Fibroblast of lung (primary cell): ENCODE results near the gene ANKRD13B. TPM values are rescaled to one million over a fixed set of nuclear protein-coding genes. Genes with fewer than 3 reads are reported as not detected.

Experiments
- DNase-seq, 2 donors: peaks; one replicate each; pipeline versions ENCODE4 v3.0.0 to v3.0.0-alpha.2; 2010; ENCODE audit warnings: low read depth in 2 of 2
- H2AFZ ChIP-seq: 2 replicates; pipeline ENCODE4 v1.5.1; 2012; ENCODE audit warnings: low read length, control low read depth, inconsistent platforms
- H3K27ac ChIP-seq: 2 replicates; pipeline ENCODE4 v1.5.1; 2011; ENCODE audit warnings: low read length, control low read depth; ENCODE audit not compliant: insufficient read depth
- H3K27me3 ChIP-seq: 2 replicates; pipeline ENCODE4 v1.5.1; 2011; ENCODE audit warnings: mild to moderate bottlenecking, low read length; ENCODE audit not compliant: control insufficient read depth, insufficient read depth
- H3K36me3 ChIP-seq: 2 replicates; pipeline ENCODE4 v1.5.1; 2011; ENCODE audit warnings: low read length; ENCODE audit not compliant: control insufficient read depth, insufficient read depth
- H3K4me1 ChIP-seq: 2 replicates; pipeline ENCODE4 v1.5.1; 2011; ENCODE audit warnings: low read length; ENCODE audit not compliant: control insufficient read depth, insufficient read depth; ENCODE audit errors: extremely low read depth
- H3K4me2 ChIP-seq: 2 replicates; pipeline ENCODE4 v1.5.1; 2011; ENCODE audit warnings: low read length, control low read depth; ENCODE audit not compliant: insufficient read depth; ENCODE audit errors: extremely low read depth
- H3K4me3 ChIP-seq, 4 experiments: fragments of 200-600 bp in 1 of 4; sonication (generic) in 1 of 4; replicated peaks in 1 of 4; 2 replicates each; pipeline ENCODE4 v1.5.1; 2011 to 2016; ENCODE audit warnings: low read length in 4 of 4, low read depth in 3 of 4, mild to moderate bottlenecking in 3 of 4, control low read depth in 2 of 4, inconsistent platforms in 1 of 4, mixed read lengths in 1 of 4; ENCODE audit not compliant: insufficient read depth in 1 of 4; ENCODE audit errors: control extremely low read depth in 1 of 4
- H3K79me2 ChIP-seq: 2 replicates; pipeline ENCODE4 v1.5.1; 2012; ENCODE audit warnings: mild to moderate bottlenecking, low read length, inconsistent platforms; ENCODE audit not compliant: control insufficient read depth, insufficient read depth
- H3K9ac ChIP-seq: 2 replicates; pipeline ENCODE4 v1.5.1; 2011; ENCODE audit warnings: mild to moderate bottlenecking, low read length, control low read depth; ENCODE audit not compliant: insufficient read depth
- H3K9me3 ChIP-seq: 2 replicates; pipeline ENCODE4 v1.5.1; 2012; ENCODE audit warnings: low read depth, low read length; ENCODE audit not compliant: control insufficient read depth, insufficient read depth
- H4K20me1 ChIP-seq: 2 replicates; pipeline ENCODE4 v1.5.1; 2011; ENCODE audit warnings: low read length; ENCODE audit not compliant: control insufficient read depth, insufficient read depth; ENCODE audit errors: extremely low read depth
- EZH2 ChIP-seq: IDR thresholded peaks from 2 replicates; pipeline ENCODE4 v1.5.1; 2012; ENCODE audit warnings: low read length, control low read depth, mild to moderate bottlenecking; ENCODE audit errors: missing control alignments
- polyA plus RNA-seq, 2 donors: library from polyadenylated mRNA; depleted of rRNA in 1 of 2; stranded (reverse) in 1 of 2; unstranded in 1 of 2; fragments of >200 nt; gene quantifications; 2 replicates each; pipeline ENCODE4 v1.2.1, GENCODE V29; 2011 to 2012; ENCODE audit warnings: missing spikeins in 1 of 2
- total RNA-seq: library from RNA; depleted of rRNA; stranded (reverse); fragments of >200 nt; gene quantifications from 2 replicates; pipeline ENCODE4 v1.2.1, GENCODE V29; 2014
- TF ChIP-seq, protein P1 (sequence below), 2 donors: IDR thresholded peaks in 1 of 2; conservative IDR thresholded peaks in 1 of 2; 1 replicate in 1 of 2; 2 replicates in 1 of 2; pipeline ENCODE4 v1.5.1; 2011 to 2012; ENCODE audit warnings: low read length in 2 of 2, control low read depth in 1 of 2, inconsistent platforms in 1 of 2, low read depth in 1 of 2, mild to moderate bottlenecking in 1 of 2

The ANKRD13B gene
- total and polyA plus RNA-seq, 2 donors (not counting 1 experiment from before 2014, with no cell fraction given), result 1.4 to 6.3 TPM

GRCh38 chr17:29619251-29619650 lies 26.3 kb downstream of the ANKRD13B start:
- H3K4me2 ChIP-seq, result no peak overlapping the region
- no peaks in the 10 kb centered on the region for H3K9me3 ChIP-seq
- H3K4me1 ChIP-seq, result peaks cover 23% of the 10 kb centered on the region
- H2AFZ ChIP-seq, result no peak overlapping the region
- TF ChIP-seq EZH2, result no peak
- TF ChIP-seq, protein P1, sequence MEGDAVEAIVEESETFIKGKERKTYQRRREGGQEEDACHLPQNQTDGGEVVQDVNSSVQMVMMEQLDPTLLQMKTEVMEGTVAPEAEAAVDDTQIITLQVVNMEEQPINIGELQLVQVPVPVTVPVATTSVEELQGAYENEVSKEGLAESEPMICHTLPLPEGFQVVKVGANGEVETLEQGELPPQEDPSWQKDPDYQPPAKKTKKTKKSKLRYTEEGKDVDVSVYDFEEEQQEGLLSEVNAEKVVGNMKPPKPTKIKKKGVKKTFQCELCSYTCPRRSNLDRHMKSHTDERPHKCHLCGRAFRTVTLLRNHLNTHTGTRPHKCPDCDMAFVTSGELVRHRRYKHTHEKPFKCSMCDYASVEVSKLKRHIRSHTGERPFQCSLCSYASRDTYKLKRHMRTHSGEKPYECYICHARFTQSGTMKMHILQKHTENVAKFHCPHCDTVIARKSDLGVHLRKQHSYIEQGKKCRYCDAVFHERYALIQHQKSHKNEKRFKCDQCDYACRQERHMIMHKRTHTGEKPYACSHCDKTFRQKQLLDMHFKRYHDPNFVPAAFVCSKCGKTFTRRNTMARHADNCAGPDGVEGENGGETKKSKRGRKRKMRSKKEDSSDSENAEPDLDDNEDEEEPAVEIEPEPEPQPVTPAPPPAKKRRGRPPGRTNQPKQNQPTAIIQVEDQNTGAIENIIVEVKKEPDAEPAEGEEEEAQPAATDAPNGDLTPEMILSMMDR (conservative IDR thresholded peaks at IDR 0.05 in 1 of 2, IDR thresholded peaks at IDR 0.05 in 1 of 2; ENCODE audit: low read depth in 1 of 2, low read length in 2 of 2), result peak in 1 of 2 donors; percentile 38
- H3K27me3 ChIP-seq, result no peaks in the 10 kb centered on the region
- H3K4me3 ChIP-seq, result no peak overlapping the region
- no peak overlapping the region for H3K9ac ChIP-seq
- DNase-seq, result peak; percentile 24 to 59
- H3K79me2 ChIP-seq, result no peaks in the 10 kb centered on the region
- H3K36me3 ChIP-seq, result no peaks in the 10 kb centered on the region
- H4K20me1 ChIP-seq, result no peaks in the 10 kb centered on the region
- no peak overlapping the region for H3K27ac ChIP-seq

- Histone ChIP-seq H3K79me2 (no peaks in the 10 kb centered on the region), H3K4me1 (peaks cover 22% of the 10 kb centered on the region), H3K9me3 (no peaks in the 10 kb centered on the region), H3K4me2 (no peak overlapping the region), H3K36me3 (no peaks in the 10 kb centered on the region), H4K20me1 (no peaks in the 10 kb centered on the region), H3K9ac (no peak overlapping the region), H3K4me3 (no peak overlapping the region), H3K27me3 (no peaks in the 10 kb centered on the region), H3K27ac (no peak overlapping the region), H2AFZ (no peak overlapping the region)
- TF ChIP-seq, protein P1 (conservative IDR thresholded peaks at IDR 0.05 in 1 of 2, IDR thresholded peaks at IDR 0.05 in 1 of 2; ENCODE audit: low read depth in 1 of 2, low read length in 2 of 2), result no peak
- no peak for TF ChIP-seq EZH2
- DNase-seq, result peak; percentile 25 to 37
Observed at GRCh38 chr17:29620271-29620670, 27.3 kb downstream of the ANKRD13B start.

DNA sequence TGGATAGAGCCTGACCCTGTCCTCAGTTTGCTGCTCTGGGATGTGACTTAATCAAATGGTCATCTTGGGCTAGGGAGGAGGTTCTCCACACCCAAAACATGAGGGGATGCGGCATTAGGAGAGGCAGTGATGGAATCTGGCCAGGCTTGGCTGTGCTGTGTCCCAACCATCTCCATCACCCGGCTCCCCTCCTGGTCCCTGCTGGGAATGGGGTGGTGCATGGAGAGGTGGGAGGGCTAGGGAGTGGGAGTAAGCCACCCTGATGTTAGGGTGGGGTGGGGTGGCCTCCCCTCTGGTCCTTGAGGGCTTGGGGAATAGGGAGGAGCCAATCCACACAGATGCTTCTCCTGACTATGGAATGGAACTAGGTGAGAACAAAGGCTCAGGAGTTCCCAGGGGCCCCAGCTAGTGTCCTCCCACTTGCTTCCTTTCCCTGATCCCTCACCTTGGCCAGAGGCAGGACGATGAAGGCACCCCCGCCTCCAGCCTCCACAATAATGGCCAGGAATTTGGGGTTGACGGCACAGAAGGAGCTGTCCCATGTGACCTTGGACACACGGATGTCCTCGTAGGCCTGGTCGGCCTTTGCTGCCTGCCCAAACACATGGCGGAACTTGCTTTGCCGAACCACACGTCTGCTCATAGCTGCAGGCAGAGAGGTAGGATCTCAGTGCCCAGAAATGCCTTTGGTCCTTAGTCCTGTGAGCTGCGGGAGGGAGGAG lies 28.0 kb downstream of the ANKRD13B start:
- Histone ChIP-seq H3K79me2 (no peaks in the 10 kb centered on the region), H3K4me1 (peaks cover 24% of the 10 kb centered on the region), H3K27ac (no peak overlapping the region), H3K4me2 (no peak overlapping the region), H3K36me3 (no peaks in the 10 kb centered on the region), H3K4me3 (no peak overlapping the region), H4K20me1 (no peaks in the 10 kb centered on the region), H2AFZ (no peak overlapping the region), H3K27me3 (no peaks in the 10 kb centered on the region), H3K9ac (no peak overlapping the region), H3K9me3 (no peaks in the 10 kb centered on the region)
- no peak for DNase-seq
- TF ChIP-seq, protein P1 (conservative IDR thresholded peaks at IDR 0.05 in 1 of 2, IDR thresholded peaks at IDR 0.05 in 1 of 2; ENCODE audit: low read depth in 1 of 2, low read length in 2 of 2), result no peak
- TF ChIP-seq EZH2, result no peak
